Urinary bladder (tissue), 4 donors: ENCODE measurements around the gene RNU6-8. TPM values are rescaled to one million over a fixed set of nuclear protein-coding genes. Genes with fewer than 3 reads are reported as not detected.

Source experiments
- DNase-seq: peaks from one replicate; pipeline ENCODE4 v3.0.0-alpha.2; 2015; ENCODE audit errors: extremely low spot score
- H3K27ac ChIP-seq: one replicate; pipeline ENCODE4 v1.5.1; 2013; ENCODE audit warnings: low read depth, mild to moderate bottlenecking, moderate library complexity
- H3K36me3 ChIP-seq: one replicate; pipeline ENCODE4 v1.6.1; 2013; ENCODE audit warnings: mild to moderate bottlenecking, moderate library complexity; ENCODE audit not compliant: insufficient read depth
- H3K4me1 ChIP-seq: one replicate; pipeline ENCODE4 v1.6.1; 2013; ENCODE audit warnings: mild to moderate bottlenecking, moderate library complexity; ENCODE audit not compliant: insufficient read depth
- H3K4me3 ChIP-seq: one replicate; pipeline ENCODE4 v1.5.1; 2013; ENCODE audit warnings: low read depth, low read length
- WGBS: extraction: QIAGEN DNeasy Blood & Tissue Kit; methylation state at CpG from one replicate; pipeline ENCODE4 v1.1.7; 2013; 5-methylcytosine and 5-hydroxymethylcytosine counted together
- polyA plus RNA-seq: library from polyadenylated mRNA; stranded (reverse); fragments of 200-250 nt; gene quantifications from one replicate; pipeline ENCODE4 v1.2.3, GENCODE V29; 2013
- total RNA-seq: library from RNA; depleted of rRNA; stranded (reverse); fragments of >200 nt; gene quantifications from one replicate; pipeline ENCODE4 v1.2.3, GENCODE V29; 2014
- donor health status: healthy with polysubstance abuse.
- donor health status: healthy.

The RNU6-8 gene
- total and polyA plus RNA-seq, 2 donors = not detected

DNA sequence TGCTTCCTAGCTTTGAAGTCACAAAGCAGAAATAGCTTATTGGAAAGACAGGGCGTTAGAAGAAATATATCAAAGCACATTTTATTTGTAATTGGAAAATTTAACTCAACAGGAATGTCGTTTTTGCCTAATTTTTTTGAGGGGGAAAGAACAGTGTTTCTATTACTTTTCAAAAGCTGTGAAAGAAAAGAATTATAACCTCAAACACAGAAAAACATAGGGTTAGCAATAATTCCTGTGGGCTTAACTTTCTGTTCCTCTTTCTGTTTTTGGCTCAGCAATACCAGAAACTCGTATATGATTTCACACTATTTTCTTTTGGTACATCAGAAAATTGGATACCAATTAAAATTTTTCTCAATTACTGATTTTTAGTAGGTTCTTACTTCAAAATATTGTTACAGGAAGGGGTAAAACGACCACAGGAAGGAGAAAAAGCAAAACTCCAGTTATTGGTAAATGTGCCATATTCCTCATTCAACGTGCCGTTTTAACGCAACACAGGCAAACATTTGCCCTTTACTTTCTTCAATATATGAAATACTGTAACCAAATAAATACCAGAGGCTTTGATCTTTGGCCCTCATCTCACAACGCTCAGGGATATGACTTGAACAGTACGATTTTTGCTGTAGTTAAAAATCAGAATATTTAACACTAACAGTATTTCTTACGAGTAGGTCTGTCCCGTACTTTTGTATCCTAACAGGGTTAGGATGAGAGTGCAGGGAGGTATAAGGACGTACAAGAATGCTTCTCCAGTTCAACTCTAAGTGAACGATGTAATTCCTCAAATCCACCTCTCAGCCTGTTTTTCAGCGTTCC is 2.5 kb downstream of the RNU6-8 start:
- Histone ChIP-seq H3K4me3 (peak overlapping the region; percentile 68), H3K36me3 (no peaks in the 10 kb centered on the region), H3K27ac (no peak overlapping the region), H3K4me1 (no peaks in the 10 kb centered on the region)
- DNase-seq = no peak
- 12% methylated on average over 14 of the region's 14 CpGs for WGBS

DNA sequence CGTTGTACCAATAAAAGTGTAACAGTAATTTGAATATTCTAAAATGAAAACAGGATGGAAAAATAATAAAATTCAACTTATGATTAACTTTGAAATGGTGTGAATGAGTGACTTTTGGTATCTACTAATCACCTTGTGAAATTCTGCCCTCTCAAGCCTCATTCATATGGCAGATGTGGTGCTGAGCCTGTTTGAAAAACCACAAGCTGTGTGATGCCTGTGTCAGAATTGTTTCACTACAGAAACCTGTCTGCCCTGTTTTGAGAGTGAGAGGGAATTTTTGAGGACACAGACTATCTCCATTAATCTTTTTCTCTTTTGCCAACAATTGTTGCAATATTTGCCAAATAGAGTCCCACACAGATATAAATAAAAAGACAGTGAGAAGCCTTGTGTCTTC is 5.2 kb downstream of the RNU6-8 start:
- no peak overlapping the region for H3K27ac ChIP-seq
- 62% methylated on average over 1 of the region's 1 CpG for WGBS
- no peaks in the 10 kb centered on the region for H3K4me1 ChIP-seq
- H3K4me3 ChIP-seq = no peak overlapping the region
- H3K36me3 ChIP-seq = no peaks in the 10 kb centered on the region
- no peak for DNase-seq

- H3K36me3 ChIP-seq = no peaks in the 10 kb centered on the region
- 56% methylated on average over 1 of the region's 1 CpG for WGBS
- DNase-seq = no peak
- H3K27ac ChIP-seq = no peak overlapping the region
- H3K4me3 ChIP-seq = no peak overlapping the region
- no peaks in the 10 kb centered on the region for H3K4me1 ChIP-seq
Measured at GRCh38 chr14:32195636-32196035, 7.4 kb downstream of the RNU6-8 start.

- DNase-seq = no peak
- H3K4me1 ChIP-seq = no peaks in the 10 kb centered on the region
- WGBS = 88% methylated on average over 2 of the region's 2 CpGs
- H3K4me3 ChIP-seq = no peak overlapping the region
- H3K36me3 ChIP-seq = no peaks in the 10 kb centered on the region
- H3K27ac ChIP-seq = no peak overlapping the region
Measured at GRCh38 chr14:32193532-32193931, 9.5 kb downstream of the RNU6-8 start.

GRCh38 chr14:32192712-32193373 is 10.2 kb downstream of the RNU6-8 start:
- WGBS = 63% methylated on average over 2 of the region's 2 CpGs
- Histone ChIP-seq H3K4me1 (no peaks in the 10 kb centered on the region), H3K4me3 (no peak overlapping the region), H3K36me3 (no peaks in the 10 kb centered on the region), H3K27ac (no peak overlapping the region)
- DNase-seq = no peak

DNA sequence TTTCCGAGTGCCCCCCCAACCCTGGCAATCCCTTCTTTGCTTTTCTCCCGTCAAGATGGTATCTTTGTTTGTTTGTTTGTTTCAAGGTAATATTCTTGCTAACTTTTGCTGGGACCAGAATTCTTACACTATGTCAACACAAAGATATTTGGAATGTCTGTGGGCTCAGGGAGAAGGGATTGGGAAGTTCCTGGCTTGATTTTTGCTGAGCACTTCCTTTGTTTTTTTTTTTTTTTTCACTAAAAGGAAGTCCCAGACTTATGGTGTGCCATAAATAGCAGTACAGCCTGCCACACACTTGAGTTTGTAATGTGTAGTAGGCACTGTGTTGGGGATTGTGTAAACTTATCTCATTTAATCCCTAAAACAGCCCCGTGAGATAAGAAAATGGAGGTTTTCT is 12.4 kb downstream of the RNU6-8 start:
- no peak for DNase-seq
- Histone ChIP-seq H3K27ac (no peak overlapping the region), H3K4me3 (no peak overlapping the region), H3K4me1 (no peaks in the 10 kb centered on the region), H3K36me3 (no peaks in the 10 kb centered on the region)
- WGBS = 56% methylated on average over 3 of the region's 3 CpGs

- no peak overlapping the region for H3K4me3 ChIP-seq
- 85% methylated on average over 1 of the region's 1 CpG for WGBS
- no peak for DNase-seq
Measured at GRCh38 chr14:32189811-32190210, 13.3 kb downstream of the RNU6-8 start.

DNA sequence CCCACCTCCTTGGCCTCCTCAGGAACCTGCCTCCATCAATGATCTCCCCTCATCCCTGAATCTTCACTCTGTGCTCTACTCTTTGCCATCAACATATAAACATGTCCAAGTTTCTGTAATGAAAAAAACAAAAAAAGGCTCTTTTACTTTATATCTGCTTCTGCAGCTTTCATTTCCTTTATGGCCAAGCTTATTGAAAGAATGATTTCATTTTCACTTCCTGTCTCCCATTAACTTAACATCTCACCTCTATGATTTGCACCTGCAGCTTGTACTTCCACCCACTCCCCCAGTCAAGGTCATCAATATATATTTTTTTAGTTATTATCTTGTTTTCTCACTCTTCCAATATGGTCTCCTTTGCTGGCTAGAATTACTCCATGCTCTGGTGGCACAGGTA is 16.8 kb downstream of the RNU6-8 start:
- Histone ChIP-seq H3K27ac (no peak overlapping the region), H3K4me3 (no peak overlapping the region), H3K36me3 (no peaks in the 10 kb centered on the region), H3K4me1 (no peaks in the 10 kb centered on the region)
- no peak for DNase-seq

More at GRCh38 chr14:32189811-32190210, 13.3 kb downstream of the RNU6-8 start:
- H3K4me1 ChIP-seq = no peaks in the 10 kb centered on the region
- H3K27ac ChIP-seq = no peak overlapping the region
- H3K36me3 ChIP-seq = no peaks in the 10 kb centered on the region

DNA sequence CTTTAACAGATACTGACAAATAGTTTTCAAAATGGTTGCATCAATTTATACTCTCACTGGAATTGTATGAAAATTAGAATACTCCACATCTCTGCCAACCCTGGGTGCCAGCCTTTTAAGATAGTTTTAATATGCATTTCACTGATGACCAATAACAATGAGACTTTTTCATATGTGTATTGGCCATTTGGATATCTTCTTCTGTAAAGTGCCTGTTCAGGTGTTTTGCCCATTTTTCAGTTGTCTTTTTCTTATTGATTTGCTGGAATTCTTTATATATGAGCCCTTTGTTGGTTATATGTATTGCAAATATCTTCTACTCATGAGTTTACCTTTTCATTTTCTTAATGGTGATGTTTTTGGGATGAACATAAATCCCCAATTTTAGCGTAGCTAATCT is 18.0 kb downstream of the RNU6-8 start:
- Histone ChIP-seq H3K27ac (no peak overlapping the region), H3K36me3 (no peaks in the 10 kb centered on the region), H3K4me1 (no peaks in the 10 kb centered on the region), H3K4me3 (no peak overlapping the region)
- 96% methylated on average over 1 of the region's 1 CpG for WGBS
- DNase-seq = no peak

GRCh38 chr14:32183151-32184058 is 19.7 kb downstream of the RNU6-8 start:
- Histone ChIP-seq H3K36me3 (no peaks in the 10 kb centered on the region), H3K27ac (no peak overlapping the region), H3K4me1 (no peaks in the 10 kb centered on the region), H3K4me3 (no peak overlapping the region)
- WGBS = 60% methylated on average over 2 of the region's 2 CpGs
- DNase-seq = no peak

- Histone ChIP-seq H3K4me1 (no peaks in the 10 kb centered on the region), H3K27ac (no peak overlapping the region), H3K4me3 (no peak overlapping the region), H3K36me3 (no peaks in the 10 kb centered on the region)
- 86% methylated on average over 5 of the region's 5 CpGs for WGBS
- DNase-seq = no peak
Measured at GRCh38 chr14:32171469-32171868, 31.6 kb downstream of the RNU6-8 start.

GRCh38 chr14:32169191-32169590 is 33.9 kb downstream of the RNU6-8 start:
- WGBS = 73% methylated on average over 3 of the region's 3 CpGs
- no peak overlapping the region for H3K27ac ChIP-seq
- no peaks in the 10 kb centered on the region for H3K36me3 ChIP-seq
- H3K4me1 ChIP-seq = no peaks in the 10 kb centered on the region
- DNase-seq = no peak
- no peak overlapping the region for H3K4me3 ChIP-seq

- DNase-seq = no peak
- 84% methylated on average over 3 of the region's 3 CpGs for WGBS
- no peak overlapping the region for H3K27ac ChIP-seq
- no peak overlapping the region for H3K4me3 ChIP-seq
- no peaks in the 10 kb centered on the region for H3K4me1 ChIP-seq
- no peaks in the 10 kb centered on the region for H3K36me3 ChIP-seq
Measured at GRCh38 chr14:32167907-32168306, 35.2 kb downstream of the RNU6-8 start.
